GM23338 (cell line): ENCODE measurements around the gene RCBTB1. TPM values are rescaled to one million over a fixed set of nuclear protein-coding genes. Genes with fewer than 3 reads are reported as not detected.

Source experiments
- ATAC-seq: fragments of 200-7000 bp; cut with Tn5 transposase; 3 replicates; pipeline ENCODE4 v1.9.1; 2020
- DNase-seq: peaks from one replicate; pipeline ENCODE4 v3.0.0-alpha.2; 2015; ENCODE audit warnings: low spot score
- H2AFZ ChIP-seq: fragments of 200-600 bp; sonication (generic); 2 replicates; pipeline ENCODE4 v1.8.0; 2016; ENCODE audit warnings: antibody characterized with exemption, mild to moderate bottlenecking, moderate library complexity
- H3F3A ChIP-seq: fragments of 200-600 bp; sonication (generic); replicated peaks from 2 replicates; pipeline ENCODE4 v1.8.0; 2017; ENCODE audit warnings: antibody characterized with exemption, mixed run types, low read depth
- H3K27ac ChIP-seq: fragments of 200-600 bp; sonication (generic); 2 replicates; pipeline ENCODE4 v1.6.1; 2016; ENCODE audit warnings: low read depth
- H3K27me3 ChIP-seq: fragments of 200-600 bp; sonication (generic); 2 replicates; pipeline ENCODE4 v1.8.0; 2016; ENCODE audit warnings: mild to moderate bottlenecking, mixed run types, moderate library complexity; ENCODE audit not compliant: insufficient read depth
- H3K36me3 ChIP-seq: fragments of 200-600 bp; sonication (generic); 2 replicates; pipeline ENCODE4 v1.8.0; 2016; ENCODE audit warnings: mild to moderate bottlenecking; ENCODE audit not compliant: insufficient read depth
- H3K4me1 ChIP-seq: fragments of 200-600 bp; sonication (generic); 2 replicates; pipeline ENCODE4 v1.8.0; 2016; ENCODE audit warnings: mild to moderate bottlenecking, moderate library complexity; ENCODE audit not compliant: insufficient read depth
- H3K4me2 ChIP-seq: fragments of 200-600 bp; sonication (generic); 2 replicates; pipeline ENCODE4 v1.7.1; 2017; ENCODE audit warnings: mixed run types
- H3K4me3 ChIP-seq: fragments of 200-600 bp; sonication (generic); 2 replicates; pipeline ENCODE4 v1.6.1; 2016; ENCODE audit warnings: mixed run types
- H3K79me2 ChIP-seq: fragments of 200-600 bp; sonication (generic); replicated peaks from 2 replicates; pipeline ENCODE4 v1.8.0; 2017; ENCODE audit warnings: mild to moderate bottlenecking; ENCODE audit not compliant: insufficient read depth
- H3K9me2 ChIP-seq: fragments of 200-600 bp; sonication (generic); 2 replicates; pipeline ENCODE4 v1.8.0; 2017; ENCODE audit not compliant: insufficient read depth
- H4K20me1 ChIP-seq: fragments of 200-600 bp; sonication (generic); replicated peaks from 2 replicates; pipeline ENCODE4 v1.8.0; 2017; ENCODE audit warnings: mild to moderate bottlenecking; ENCODE audit not compliant: insufficient read depth
- H3K27ac Mint-ChIP-seq: 2 replicates; pipeline ENCODE4 v1.8.0; 2020; ENCODE audit warnings: inconsistent platforms, mild to moderate bottlenecking, moderate library complexity, mixed read lengths
- H3K27me3 Mint-ChIP-seq: 3 replicates; pipeline ENCODE4 v1.8.0; 2022; ENCODE audit warnings: low read depth, mild to moderate bottlenecking, moderate library complexity, mixed read lengths, inconsistent platforms; ENCODE audit not compliant: insufficient read depth, poor library complexity
- H3K36me3 Mint-ChIP-seq: 3 replicates; pipeline ENCODE4 v1.8.0; 2021; ENCODE audit warnings: low read depth, mild to moderate bottlenecking, inconsistent platforms, moderate library complexity, mixed read lengths
- H3K4me1 Mint-ChIP-seq: 3 replicates; pipeline ENCODE4 v1.8.0; 2020; ENCODE audit warnings: mild to moderate bottlenecking, inconsistent platforms, mixed read lengths
- H3K4me3 Mint-ChIP-seq: 3 replicates; pipeline ENCODE4 v1.8.0; 2021; ENCODE audit warnings: moderate library complexity, mild to moderate bottlenecking, inconsistent platforms, mixed read lengths
- H3K9me3 Mint-ChIP-seq: 3 replicates; pipeline ENCODE4 v1.8.0; 2020; ENCODE audit warnings: moderate library complexity, mild to moderate bottlenecking, inconsistent platforms, mixed read lengths
- CREB1 ChIP-seq: fragments of 250-450 bp; sonication (Bioruptor Pico); IDR thresholded peaks from 2 replicates; pipeline ENCODE4 v1.5.0; 2020; ENCODE audit warnings: low read depth, mild to moderate bottlenecking, moderate library complexity
- EZH2 ChIP-seq: fragments of 200-600 bp; sonication (generic); IDR thresholded peaks from one replicate; pipeline ENCODE4 v1.8.0; 2017; ENCODE audit warnings: antibody characterized with exemption, mild to moderate bottlenecking, low read depth; ENCODE audit not compliant: unreplicated experiment
- EZH2phosphoT487 ChIP-seq: fragments of 200-600 bp; sonication (generic); IDR thresholded peaks from one replicate; pipeline ENCODE4 v1.8.1; 2018; ENCODE audit warnings: antibody characterized with exemption; ENCODE audit not compliant: unreplicated experiment
- JUNB ChIP-seq: IDR thresholded peaks from one replicate; pipeline ENCODE4 v1.6.1; 2016; ENCODE audit warnings: antibody characterized with exemption; ENCODE audit not compliant: unreplicated experiment
- NANOG ChIP-seq: IDR thresholded peaks from 2 replicates; pipeline ENCODE4 v1.6.1; 2016; ENCODE audit warnings: antibody characterized with exemption, borderline replicate concordance
- POLR2AphosphoS5 ChIP-seq: IDR thresholded peaks from 2 replicates; pipeline ENCODE4 v1.6.1; 2016; ENCODE audit warnings: antibody characterized with exemption, low read depth
- REST ChIP-seq: IDR thresholded peaks from one replicate; pipeline ENCODE4 v1.6.1; 2018; ENCODE audit warnings: antibody characterized with exemption; ENCODE audit not compliant: unreplicated experiment
- STAT1 ChIP-seq: IDR thresholded peaks from one replicate; pipeline ENCODE4 v1.6.1; 2016; ENCODE audit warnings: antibody characterized with exemption; ENCODE audit not compliant: unreplicated experiment
- ZNF114 ChIP-seq: fragments of 250-450 bp; sonication (Bioruptor Pico); IDR thresholded peaks from 2 replicates; pipeline ENCODE4 v1.5.0; 2020; ENCODE audit warnings: mild to moderate bottlenecking, moderate library complexity
- ZNF331 ChIP-seq: fragments of 250-450 bp; sonication (Bioruptor Pico); IDR thresholded peaks from 2 replicates; pipeline ENCODE4 v1.5.0; 2020; ENCODE audit warnings: low read depth, mild to moderate bottlenecking, moderate library complexity
- ZNF462 ChIP-seq: fragments of 250-450 bp; sonication (Bioruptor Pico); IDR thresholded peaks from 2 replicates; pipeline ENCODE4 v1.5.0; 2020; ENCODE audit warnings: mild to moderate bottlenecking, moderate library complexity
- polyA plus RNA-seq: library from polyadenylated mRNA; unstranded; fragments of >200 nt; fragmentation: Nextera tagmentation; extraction: Ambion mirVana; gene quantifications from 2 replicates; pipeline ENCODE4 v1.2.1, GENCODE V29; 2016
- total RNA-seq: library from RNA; depleted of rRNA; stranded (reverse); fragments of >200 nt; shearing (Covaris generic); gene quantifications from 2 replicates; pipeline ENCODE4 v1.2.3, GENCODE V29; 2014
- TF ChIP-seq, protein P1 (sequence below): IDR thresholded peaks from 2 replicates; pipeline ENCODE4 v1.6.1; 2016; ENCODE audit warnings: antibody characterized with exemption
- TF ChIP-seq, protein P2 (sequence below), 2 experiments: fragments of 200-600 bp in 1 of 2; sonication (generic) in 1 of 2; conservative IDR thresholded peaks; 2 replicates each; pipeline versions ENCODE4 v1.5.1 to v1.6.1; 2016 to 2017; ENCODE audit warnings: antibody characterized with exemption in 2 of 2, low read depth in 2 of 2, mild to moderate bottlenecking in 2 of 2, moderate library complexity in 1 of 2

The RCBTB1 gene
- total and polyA plus RNA-seq, 2 experiments from 2014 or later = 10.8 to 33.5 TPM

DNA sequence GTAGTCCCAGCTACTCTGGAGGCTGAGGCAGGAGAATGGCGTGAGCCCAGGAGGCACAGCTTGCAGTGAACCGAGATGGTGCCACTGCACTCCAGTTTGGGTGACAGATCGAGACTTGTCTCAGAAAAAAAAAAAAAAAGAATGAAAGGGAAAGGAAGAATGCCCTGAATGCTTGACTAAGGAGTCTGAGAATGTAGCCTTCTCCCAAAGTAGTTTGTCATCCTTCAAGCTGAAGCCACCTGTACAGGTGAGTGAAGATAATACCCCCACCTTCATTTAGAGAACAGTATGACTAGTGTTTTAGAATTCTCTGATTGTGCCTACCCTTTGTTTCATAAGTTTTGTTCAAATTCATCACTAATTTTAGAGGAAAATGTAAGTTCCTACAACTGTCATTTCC, 5.9 kb downstream of the RCBTB1 start:
- Histone ChIP-seq H3K9me2 (no peaks in the 10 kb centered on the region), H3K36me3 (peaks cover 9% of the 10 kb centered on the region), H3K4me3 (no peak overlapping the region), H3K27me3 (peaks cover 6% of the 10 kb centered on the region; the same call in 1 of the 2 replicates), H3K4me2 (no peak overlapping the region), H2AFZ (no peak overlapping the region), H3K79me2 (peaks cover 37% of the 10 kb centered on the region), H4K20me1 (no peaks in the 10 kb centered on the region; the same call in 1 of the 2 replicates), H3F3A (no peaks in the 10 kb centered on the region), H3K27ac (no peak overlapping the region), H3K4me1 (peaks cover 7% of the 10 kb centered on the region)
- H3K36me3 Mint-ChIP-seq = peaks cover 19% of the 10 kb centered on the region; the same call in 2 of the 3 replicates
- TF ChIP-seq JUNB = no peak
- no peak for TF ChIP-seq ZNF331 (CRISPR knock-in tag)
- TF ChIP-seq REST = no peak
- TF ChIP-seq STAT1 = no peak
- no peak for TF ChIP-seq CREB1 (CRISPR knock-in tag)
- no peak for TF ChIP-seq POLR2AphosphoS5
- TF ChIP-seq ZNF114 (CRISPR knock-in tag) = no peak
- TF ChIP-seq EZH2phosphoT487 = no peak
- no peak for TF ChIP-seq ZNF462 (CRISPR knock-in tag)
- no peak for TF ChIP-seq NANOG
- no peak for TF ChIP-seq EZH2
- TF ChIP-seq, protein P1, sequence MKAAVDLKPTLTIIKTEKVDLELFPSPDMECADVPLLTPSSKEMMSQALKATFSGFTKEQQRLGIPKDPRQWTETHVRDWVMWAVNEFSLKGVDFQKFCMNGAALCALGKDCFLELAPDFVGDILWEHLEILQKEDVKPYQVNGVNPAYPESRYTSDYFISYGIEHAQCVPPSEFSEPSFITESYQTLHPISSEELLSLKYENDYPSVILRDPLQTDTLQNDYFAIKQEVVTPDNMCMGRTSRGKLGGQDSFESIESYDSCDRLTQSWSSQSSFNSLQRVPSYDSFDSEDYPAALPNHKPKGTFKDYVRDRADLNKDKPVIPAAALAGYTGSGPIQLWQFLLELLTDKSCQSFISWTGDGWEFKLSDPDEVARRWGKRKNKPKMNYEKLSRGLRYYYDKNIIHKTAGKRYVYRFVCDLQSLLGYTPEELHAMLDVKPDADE = no peak
- TF ChIP-seq, protein P2, sequence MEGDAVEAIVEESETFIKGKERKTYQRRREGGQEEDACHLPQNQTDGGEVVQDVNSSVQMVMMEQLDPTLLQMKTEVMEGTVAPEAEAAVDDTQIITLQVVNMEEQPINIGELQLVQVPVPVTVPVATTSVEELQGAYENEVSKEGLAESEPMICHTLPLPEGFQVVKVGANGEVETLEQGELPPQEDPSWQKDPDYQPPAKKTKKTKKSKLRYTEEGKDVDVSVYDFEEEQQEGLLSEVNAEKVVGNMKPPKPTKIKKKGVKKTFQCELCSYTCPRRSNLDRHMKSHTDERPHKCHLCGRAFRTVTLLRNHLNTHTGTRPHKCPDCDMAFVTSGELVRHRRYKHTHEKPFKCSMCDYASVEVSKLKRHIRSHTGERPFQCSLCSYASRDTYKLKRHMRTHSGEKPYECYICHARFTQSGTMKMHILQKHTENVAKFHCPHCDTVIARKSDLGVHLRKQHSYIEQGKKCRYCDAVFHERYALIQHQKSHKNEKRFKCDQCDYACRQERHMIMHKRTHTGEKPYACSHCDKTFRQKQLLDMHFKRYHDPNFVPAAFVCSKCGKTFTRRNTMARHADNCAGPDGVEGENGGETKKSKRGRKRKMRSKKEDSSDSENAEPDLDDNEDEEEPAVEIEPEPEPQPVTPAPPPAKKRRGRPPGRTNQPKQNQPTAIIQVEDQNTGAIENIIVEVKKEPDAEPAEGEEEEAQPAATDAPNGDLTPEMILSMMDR (conservative IDR thresholded peaks at IDR 0.05; ENCODE audit: low read depth in 2 of 2) = no peak
- H3K4me1 Mint-ChIP-seq = peaks cover 2% of the 10 kb centered on the region; the same call in 2 of the 3 replicates
- no peak for ATAC-seq
- H3K27ac Mint-ChIP-seq = no peak overlapping the region
- H3K9me3 Mint-ChIP-seq = peaks cover 3% of the 10 kb centered on the region; the same call in 1 of the 3 replicates
- peaks cover 3% of the 10 kb centered on the region for H3K27me3 Mint-ChIP-seq
- no peak overlapping the region for H3K4me3 Mint-ChIP-seq
- no peak for DNase-seq
